ENCODE results near the gene LPP. TPM values are rescaled to one million over a fixed set of nuclear protein-coding genes. Genes with fewer than 3 reads are reported as not detected.

The LPP gene
- total and polyA plus RNA-seq, 5 donors, result 14.5 to 205 (median 159) TPM

GRCh38 chr3:188335656-188336055, 181.7 kb downstream of the LPP start:
- no peaks in the 10 kb centered on the region for H3K27me3 ChIP-seq (ENCODE audit: control insufficient read depth, insufficient read depth)
- no peaks in the 10 kb centered on the region for H3K9me3 ChIP-seq (ENCODE audit: control insufficient read depth, low read length)
- intact Hi-C loops (cut with DNase I), result no loop called here
- no peak for DNase-seq
- H3K27ac ChIP-seq (ENCODE audit: low read length), result no peak overlapping the region
- 99% methylated on average over 3 of the region's 3 CpGs for WGBS
- H3K4me1 ChIP-seq (ENCODE audit: control insufficient read depth, insufficient read depth, low read length), result peaks cover 4% of the 10 kb centered on the region
- H3K4me3 ChIP-seq (ENCODE audit: low read length), result no peak overlapping the region
- ATAC-seq, result no peak

- H3K9me3 ChIP-seq (ENCODE audit: control insufficient read depth, low read length), result no peaks in the 10 kb centered on the region
- ATAC-seq (no peak), DNase-seq (no peak)
- intact Hi-C loops (cut with DNase I), result no loop called here
- H3K4me1 ChIP-seq (ENCODE audit: control insufficient read depth, insufficient read depth, low read length), result peaks cover 4% of the 10 kb centered on the region
- H3K4me3 ChIP-seq (ENCODE audit: low read length), result no peak overlapping the region
- H3K27ac ChIP-seq (ENCODE audit: low read length), result no peak overlapping the region
- no peaks in the 10 kb centered on the region for H3K27me3 ChIP-seq (ENCODE audit: control insufficient read depth, insufficient read depth)
These were observed 182.2 kb downstream of the LPP start for GRCh38 chr3:188336178-188336577.

DNA sequence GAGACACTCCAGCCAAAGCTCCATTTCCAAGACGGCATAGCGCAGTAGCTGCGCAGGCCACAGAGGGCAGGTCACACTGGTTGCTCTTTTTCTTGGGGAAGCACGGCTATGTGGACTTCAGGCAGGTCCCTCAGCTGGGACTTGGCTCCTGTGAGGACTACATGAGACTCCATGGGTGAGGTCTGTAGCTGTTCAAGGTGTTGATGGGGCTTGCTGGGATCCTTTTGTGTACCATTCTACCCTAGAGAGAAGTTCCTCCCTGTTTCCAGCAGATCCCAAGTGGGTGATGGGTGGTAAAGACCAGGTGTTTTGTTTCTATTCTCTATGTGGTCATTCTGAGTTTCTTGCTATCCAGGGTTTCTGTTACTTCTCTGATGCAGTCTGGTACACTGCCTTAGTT, 183.3 kb downstream of the LPP start:
- H3K27ac ChIP-seq (ENCODE audit: low read length), result no peak overlapping the region
- intact Hi-C loops (cut with DNase I), result no loop called here
- no peak overlapping the region for H3K4me3 ChIP-seq (ENCODE audit: low read length)
- ATAC-seq (peak; percentile 15 to 38), DNase-seq (no peak)
- peaks cover 4% of the 10 kb centered on the region for H3K4me1 ChIP-seq (ENCODE audit: control insufficient read depth, insufficient read depth, low read length)
- H3K27me3 ChIP-seq (ENCODE audit: control insufficient read depth, insufficient read depth), result no peaks in the 10 kb centered on the region
- 99% methylated on average over 4 of the region's 4 CpGs for WGBS
- H3K9me3 ChIP-seq (ENCODE audit: control insufficient read depth, low read length), result no peaks in the 10 kb centered on the region

DNA sequence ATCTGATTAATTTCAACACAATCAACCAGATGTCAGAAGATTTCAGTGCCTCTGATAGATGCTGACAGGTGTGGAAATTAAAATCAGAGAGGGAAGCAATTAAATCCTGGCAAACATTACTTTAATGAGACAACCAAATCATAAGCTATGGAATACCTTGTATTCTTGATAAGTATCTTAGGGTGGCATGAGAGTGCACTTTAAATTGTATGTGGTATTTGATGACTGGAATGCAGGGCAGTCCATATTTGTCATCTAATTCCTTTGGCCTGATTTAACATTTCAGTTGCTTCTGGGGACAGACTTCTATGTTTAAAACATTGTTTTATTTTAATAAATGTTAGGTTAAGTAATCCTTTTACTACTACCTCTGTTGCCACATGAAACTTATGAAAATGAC, 184.1 kb downstream of the LPP start:
- ATAC-seq (no peak), DNase-seq (no peak)
- H3K27ac ChIP-seq (ENCODE audit: low read length), result no peak overlapping the region
- peaks cover 4% of the 10 kb centered on the region for H3K4me1 ChIP-seq (ENCODE audit: control insufficient read depth, insufficient read depth, low read length)
- no peaks in the 10 kb centered on the region for H3K27me3 ChIP-seq (ENCODE audit: control insufficient read depth, insufficient read depth)
- no peaks in the 10 kb centered on the region for H3K9me3 ChIP-seq (ENCODE audit: control insufficient read depth, low read length)
- no peak overlapping the region for H3K4me3 ChIP-seq (ENCODE audit: low read length)
- intact Hi-C loops (cut with DNase I), result no loop called here

DNA sequence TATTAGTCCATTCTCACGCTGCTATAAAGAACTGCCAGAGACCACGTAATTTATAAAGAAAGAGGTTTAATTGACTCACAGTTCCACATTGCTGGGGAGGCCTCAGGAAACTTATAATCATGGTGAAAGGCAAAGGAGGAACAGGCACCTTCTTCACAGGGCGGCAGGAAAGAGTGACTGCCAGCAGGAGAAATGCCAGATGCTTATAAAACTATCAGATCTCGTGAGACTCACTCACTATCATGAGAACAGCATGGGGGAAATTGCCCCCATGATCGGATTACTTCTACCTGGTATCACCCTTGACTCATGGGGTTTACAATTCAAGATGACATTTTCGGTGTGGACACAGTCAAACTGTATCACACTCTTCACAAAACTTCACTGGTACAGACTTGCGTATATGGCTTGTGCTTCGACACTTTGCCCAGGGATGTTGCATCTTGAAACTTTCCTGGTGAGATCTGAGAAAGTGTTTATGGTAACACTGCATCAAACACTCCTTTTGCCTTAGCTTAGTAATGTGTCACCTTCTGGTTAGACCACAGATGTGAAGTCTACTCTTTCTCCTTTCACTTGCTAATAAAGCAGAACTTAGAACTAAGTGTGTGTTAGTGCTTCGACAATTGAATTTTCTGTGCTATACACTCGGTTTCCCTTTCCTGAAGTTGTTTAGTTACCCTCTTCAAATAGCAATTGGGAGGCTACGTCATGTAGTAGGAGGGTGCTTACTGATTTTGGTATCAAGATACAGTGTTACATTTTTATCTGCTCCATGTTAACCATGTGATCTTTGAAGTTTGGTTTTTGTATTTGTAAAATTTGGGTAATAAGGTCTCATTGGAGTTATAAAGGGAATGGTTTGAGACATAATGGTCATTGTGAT, 185.7 kb downstream of the LPP start:
- peak overlapping the region; percentile 64 for H3K27ac ChIP-seq (ENCODE audit: low read length)
- no peak for ATAC-seq
- H3K27me3 ChIP-seq (ENCODE audit: control insufficient read depth, insufficient read depth), result no peaks in the 10 kb centered on the region
- 79% methylated on average over 11 of the region's 11 CpGs for WGBS
- DNase-seq, result no peak
- intact Hi-C loops (cut with DNase I), result no loop called here
- H3K9me3 ChIP-seq (ENCODE audit: control insufficient read depth, low read length), result no peaks in the 10 kb centered on the region
- H3K4me1 ChIP-seq (ENCODE audit: control insufficient read depth, insufficient read depth, low read length), result peaks cover 4% of the 10 kb centered on the region
- no peak overlapping the region for H3K4me3 ChIP-seq (ENCODE audit: low read length)

DNA sequence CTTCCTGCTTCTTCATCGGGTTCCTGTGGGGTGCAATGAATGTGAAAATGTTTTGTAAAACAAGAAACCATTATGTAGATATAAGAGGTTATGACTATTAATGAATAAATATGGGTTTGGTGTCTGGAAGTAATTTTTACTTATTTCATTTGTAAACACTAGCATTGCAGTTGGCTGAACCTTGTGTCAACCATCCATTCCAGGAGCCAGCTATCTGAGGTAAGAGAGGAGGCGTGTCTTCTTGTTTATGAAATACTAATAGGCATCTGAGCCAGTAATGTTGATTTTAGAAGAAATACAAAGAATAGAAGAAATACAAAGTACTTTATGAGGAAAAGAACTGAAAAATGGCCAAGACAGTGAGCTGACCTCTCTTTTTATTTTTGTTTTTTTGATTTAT, 187.5 kb downstream of the LPP start:
- ATAC-seq, result no peak
- no peak for DNase-seq
- H3K4me1 ChIP-seq (ENCODE audit: control insufficient read depth, insufficient read depth, low read length), result peaks cover 4% of the 10 kb centered on the region

DNA sequence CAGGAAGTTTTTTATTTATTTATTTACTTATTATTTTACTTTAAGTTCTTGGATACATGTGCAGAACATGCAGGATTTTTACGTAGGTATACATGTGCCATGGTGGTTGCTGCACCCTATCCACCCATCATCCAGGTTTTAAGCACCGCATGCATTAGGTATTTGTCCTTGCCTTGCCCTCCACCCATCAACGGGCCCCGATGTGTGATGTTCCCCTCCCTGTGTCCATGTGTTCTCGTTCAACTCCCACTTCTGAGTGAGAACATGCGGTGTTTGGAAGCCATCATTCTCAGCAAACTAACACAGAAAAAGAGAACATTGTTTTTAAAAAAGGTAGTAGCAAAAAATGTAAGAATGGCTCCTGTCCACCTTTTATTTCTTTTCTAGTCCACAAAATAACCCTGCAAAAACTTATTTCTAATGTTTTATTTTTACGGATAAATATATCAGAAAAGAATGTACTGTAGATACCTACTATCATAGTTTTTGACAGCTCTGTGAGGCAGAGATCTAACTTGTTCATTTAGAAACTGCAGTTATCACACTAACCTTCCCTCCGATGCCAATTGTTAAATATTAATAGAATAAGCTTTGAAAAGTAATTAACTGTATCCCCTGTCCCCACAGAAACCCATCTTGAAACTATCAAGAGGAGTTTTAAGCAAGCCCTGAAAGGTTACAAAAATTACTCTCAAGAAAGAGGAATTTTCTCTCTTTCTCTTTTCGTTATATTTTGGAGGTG, 189.2 kb downstream of the LPP start:
- DNase-seq (peak in 2 of 3 donors; percentile 59 to 64), ATAC-seq (peak; percentile 26 to 69)
- no peaks in the 10 kb centered on the region for H3K4me1 ChIP-seq (ENCODE audit: control insufficient read depth, insufficient read depth, low read length)
- H3K27me3 ChIP-seq (ENCODE audit: control insufficient read depth, insufficient read depth), result no peaks in the 10 kb centered on the region
- no peak overlapping the region for H3K4me3 ChIP-seq (ENCODE audit: low read length)
- H3K27ac ChIP-seq (ENCODE audit: low read length), result peak overlapping the region; percentile 39
- intact Hi-C loops (cut with DNase I), result no loop called here
- no peaks in the 10 kb centered on the region for H3K9me3 ChIP-seq (ENCODE audit: control insufficient read depth, low read length)
- 61% methylated on average over 9 of the region's 9 CpGs for whole genome bisulfite sequencing

More for the DNA sequence above, 187.5 kb downstream of the LPP start:
- 89% methylated on average over 2 of the region's 2 CpGs for WGBS
- H3K27ac ChIP-seq (ENCODE audit: low read length), result no peak overlapping the region
- intact Hi-C loops (cut with DNase I), result no loop called here
- no peaks in the 10 kb centered on the region for H3K9me3 ChIP-seq (ENCODE audit: control insufficient read depth, low read length)
- H3K27me3 ChIP-seq (ENCODE audit: control insufficient read depth, insufficient read depth), result no peaks in the 10 kb centered on the region
- H3K4me3 ChIP-seq (ENCODE audit: low read length), result no peak overlapping the region

DNA sequence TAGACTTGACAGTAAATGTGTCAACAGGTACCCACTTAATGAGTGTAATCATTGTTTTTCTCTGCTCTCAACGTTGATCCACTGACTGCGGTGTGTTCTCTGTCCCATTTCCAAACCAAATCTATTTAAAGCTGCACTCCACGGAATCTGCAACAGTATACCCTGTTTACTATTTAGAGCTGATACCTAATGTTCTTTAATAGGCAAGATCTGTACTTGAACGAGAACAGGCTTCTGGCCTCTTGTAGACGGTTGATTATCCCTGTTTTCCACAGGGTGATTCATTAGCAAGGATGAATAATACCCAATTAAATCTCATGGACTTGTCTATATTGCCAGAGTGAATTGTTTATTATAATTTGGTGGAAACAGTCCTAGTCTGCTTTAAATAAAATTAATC, 189.9 kb downstream of the LPP start:
- intact Hi-C loops (cut with DNase I), result no loop called here
- H3K27ac ChIP-seq (ENCODE audit: low read length), result no peak overlapping the region
- DNase-seq, result no peak
- no peak overlapping the region for H3K4me3 ChIP-seq (ENCODE audit: low read length)
- H3K4me1 ChIP-seq (ENCODE audit: control insufficient read depth, insufficient read depth, low read length), result peaks cover 3% of the 10 kb centered on the region
- no peaks in the 10 kb centered on the region for H3K27me3 ChIP-seq (ENCODE audit: control insufficient read depth, insufficient read depth)
- no peaks in the 10 kb centered on the region for H3K9me3 ChIP-seq (ENCODE audit: control insufficient read depth, low read length)
- 58% methylated on average over 5 of the region's 5 CpGs for WGBS
- peak; percentile 47 to 65 for ATAC-seq

DNA sequence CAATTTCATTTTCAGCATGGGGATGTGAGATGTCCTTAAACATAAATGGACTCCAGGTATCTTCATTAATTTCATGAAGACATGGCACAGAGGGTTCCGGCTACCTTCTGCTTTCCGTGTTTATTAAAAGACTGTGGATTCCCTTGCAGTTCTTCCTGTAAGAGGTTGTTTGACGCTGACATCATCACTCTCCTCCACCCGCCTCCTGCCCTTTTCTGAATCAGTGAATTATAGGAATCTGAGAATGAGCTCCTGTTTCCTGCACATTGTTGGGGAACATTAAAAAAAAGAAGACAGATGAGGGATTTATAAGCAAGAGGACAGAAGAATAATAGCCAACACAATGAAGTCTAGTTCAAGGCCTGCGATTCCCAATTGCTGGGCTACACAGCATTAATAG, 191.3 kb downstream of the LPP start:
- Histone ChIP-seq H3K27ac (ENCODE audit: low read length) (peak overlapping the region; percentile 87), H3K27me3 (ENCODE audit: control insufficient read depth, insufficient read depth) (no peaks in the 10 kb centered on the region), H3K4me3 (ENCODE audit: low read length) (no peak overlapping the region), H3K4me1 (ENCODE audit: control insufficient read depth, insufficient read depth, low read length) (peaks cover 4% of the 10 kb centered on the region), H3K9me3 (ENCODE audit: control insufficient read depth, low read length) (no peaks in the 10 kb centered on the region)
- intact Hi-C loops (cut with DNase I), result loop anchor here in 1 of 4 donors (5.0 kb wide), 1 partner anchor 293 kb away; no protein-coding TSS in a partner anchor
- no peak for ATAC-seq
- 60% methylated on average over 5 of the region's 5 CpGs for WGBS
- DNase-seq, result no peak

DNA sequence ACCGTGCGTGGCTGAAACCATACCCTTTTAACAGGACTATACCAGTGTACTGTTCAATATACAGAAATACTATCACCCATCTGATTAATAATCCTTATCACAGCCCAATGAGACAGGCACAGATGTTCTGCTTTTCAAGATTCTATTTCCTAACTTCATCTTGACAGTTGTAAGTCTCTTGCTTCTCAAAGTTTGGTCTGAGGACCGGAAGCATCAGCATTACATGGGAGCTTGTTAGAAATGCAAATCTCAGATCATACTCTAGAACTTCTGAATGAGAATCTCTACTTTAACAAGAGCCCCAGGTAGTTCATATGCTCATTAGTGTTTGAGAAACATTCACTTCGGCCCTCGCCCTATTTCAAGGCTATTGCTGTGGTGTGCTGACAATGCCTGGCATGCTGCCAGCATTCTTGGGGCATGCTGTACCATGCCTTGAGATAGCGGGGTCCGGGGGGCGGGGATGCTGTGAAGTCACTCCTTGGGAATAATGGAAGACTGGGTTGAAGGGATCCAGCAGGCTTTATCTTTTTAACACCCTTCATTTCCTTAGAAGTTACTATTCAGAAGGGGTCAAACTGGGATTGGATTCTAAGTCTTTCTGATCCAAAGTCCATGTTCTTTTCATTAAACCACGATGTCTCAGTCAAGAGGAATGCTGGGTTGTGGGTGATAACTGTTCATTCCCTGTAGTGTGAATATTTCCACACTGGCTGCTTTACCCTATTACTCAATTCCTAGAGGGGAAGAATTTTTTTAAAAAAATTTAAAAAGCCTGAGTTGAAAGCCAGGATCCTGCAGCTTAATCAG, 194.7 kb downstream of the LPP start:
- peaks cover 7% of the 10 kb centered on the region for H3K4me1 ChIP-seq (ENCODE audit: control insufficient read depth, insufficient read depth, low read length)
- H3K27ac ChIP-seq (ENCODE audit: low read length), result peak overlapping the region; percentile 70
- peak; percentile 92 to 93 for ATAC-seq
- 43% methylated on average over 9 of the region's 9 CpGs for WGBS
- H3K4me3 ChIP-seq (ENCODE audit: low read length), result no peak overlapping the region
- intact Hi-C loops (cut with DNase I), result loop anchor here in 1 of 4 donors (5.0 kb wide), 1 partner anchor 296 kb away; no protein-coding TSS in a partner anchor
- DNase-seq, result peak; percentile 90 to 97 (median 91)
- H3K9me3 ChIP-seq (ENCODE audit: control insufficient read depth, low read length), result no peaks in the 10 kb centered on the region
- no peaks in the 10 kb centered on the region for H3K27me3 ChIP-seq (ENCODE audit: control insufficient read depth, insufficient read depth)
